RWPE1 (cell line): ENCODE measurements around the gene DBF4.
"Not testable (repeated sequence)": the region's sequence is repeated elsewhere in the genome, so short reads cannot be mapped to it uniquely, and the experiment has no call there.

Experiments
- CTCF ChIA-PET: fragments of 350-600 bp; sonication (Branson Sonifier 250); formaldehyde crosslinking; extraction: SDS; loops from one replicate; lab custom pipeline; 2021; lab: Yijun Ruan, JAX
- POLR2A ChIA-PET: fragments of 400-600 bp; formaldehyde crosslinking; extraction: SDS; loops from one replicate; lab custom pipeline; 2020; ENCODE audit warnings: antibody characterized with exemption; ENCODE audit not compliant: low non-redundant PET; lab: Yijun Ruan, JAX
- DNase-seq: peaks from one replicate; pipeline ENCODE4 v3.0.0; 2012; ENCODE audit warnings: low spot score
- H3K27ac ChIP-seq: fragments of 450-650 bp; 2 replicates; pipeline ENCODE4 v1.5.1; 2017
- CTCF ChIP-seq: fragments of 450-650 bp; conservative IDR thresholded peaks from 2 replicates; pipeline ENCODE4 v1.5.1; 2017; ENCODE audit warnings: low read depth, mild to moderate bottlenecking

The DBF4 gene

DNA sequence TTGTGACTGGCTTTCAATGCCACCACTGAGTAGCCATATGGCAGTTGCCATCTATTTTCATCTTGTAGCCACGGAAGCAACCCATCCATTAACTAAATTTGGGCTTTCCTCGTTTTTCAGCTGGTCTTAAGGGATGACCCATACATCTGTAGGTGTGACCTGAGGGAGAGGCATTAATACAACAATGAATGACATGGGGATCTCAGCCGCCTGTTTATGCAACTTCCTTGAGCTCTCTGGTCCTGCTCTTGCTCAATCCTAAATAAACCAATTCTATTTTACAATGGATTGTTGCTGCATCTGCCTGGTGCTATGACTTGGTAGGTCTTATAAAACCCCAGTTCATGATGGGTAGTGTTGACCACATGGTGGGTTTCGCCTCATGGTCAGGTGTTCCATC is 35.8 kb downstream of the DBF4 start:
- ChIA-PET POLR2A (no interaction called here), CTCF (interaction anchor here (0.5 kb wide), 1 partner anchor 206 kb away, joined by 3 read pairs; no protein-coding TSS in a partner anchor)
- no peak for DNase-seq
- TF ChIP-seq CTCF, result no peak
- H3K27ac ChIP-seq, result no peak overlapping the region

GRCh38 chr7:87918740-87919139 is 42.4 kb downstream of the DBF4 start:
- TF ChIP-seq CTCF, result no peak
- CTCF ChIA-PET, result no interaction called here
- no peak overlapping the region for H3K27ac ChIP-seq
- DNase-seq, result peak; percentile 19
- POLR2A ChIA-PET, result no interaction called here

- no peak for TF ChIP-seq CTCF
- no peak overlapping the region for H3K27ac ChIP-seq
- ChIA-PET POLR2A (no interaction called here), CTCF (no interaction called here)
- no peak for DNase-seq
Measured at GRCh38 chr7:87919875-87920274, 43.6 kb downstream of the DBF4 start.

GRCh38 chr7:87920578-87920977 is 44.3 kb downstream of the DBF4 start:
- TF ChIP-seq CTCF, result no peak
- POLR2A ChIA-PET, result no interaction called here
- CTCF ChIA-PET, result no interaction called here
- H3K27ac ChIP-seq, result no peak overlapping the region
- DNase-seq, result no peak

DNA sequence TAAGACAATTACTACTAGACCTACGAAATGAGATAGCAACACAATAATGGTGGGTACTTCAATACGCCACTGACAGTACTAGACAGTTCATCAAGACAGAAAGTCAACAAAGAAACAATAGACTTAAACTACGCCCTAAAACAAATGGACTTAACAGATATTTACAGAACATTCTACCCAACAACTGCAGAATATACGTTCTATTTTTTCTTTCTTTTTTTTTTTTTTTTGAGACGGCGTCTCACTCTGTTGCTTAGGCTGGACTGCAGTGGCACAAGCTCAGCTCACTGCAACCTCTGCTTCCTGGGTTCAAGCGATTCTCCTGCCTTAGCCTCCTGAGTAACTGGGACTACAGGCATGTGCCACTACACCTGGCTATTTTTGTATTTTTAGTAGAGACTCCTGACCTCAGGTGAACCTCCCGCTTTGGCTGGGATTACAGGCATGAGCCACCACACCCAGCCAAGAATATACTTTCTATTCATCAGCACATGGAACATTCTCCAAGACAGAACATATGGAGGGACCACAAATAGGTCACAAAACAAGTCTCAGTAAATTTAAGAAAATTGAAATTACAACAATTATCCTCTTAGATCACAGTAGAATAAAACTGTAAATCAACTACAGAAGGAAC is 46.6 kb downstream of the DBF4 start:
- H3K27ac ChIP-seq, POLR2A ChIA-PET, DNase-seq, CTCF ChIA-PET: not testable (repeated sequence)

DNA sequence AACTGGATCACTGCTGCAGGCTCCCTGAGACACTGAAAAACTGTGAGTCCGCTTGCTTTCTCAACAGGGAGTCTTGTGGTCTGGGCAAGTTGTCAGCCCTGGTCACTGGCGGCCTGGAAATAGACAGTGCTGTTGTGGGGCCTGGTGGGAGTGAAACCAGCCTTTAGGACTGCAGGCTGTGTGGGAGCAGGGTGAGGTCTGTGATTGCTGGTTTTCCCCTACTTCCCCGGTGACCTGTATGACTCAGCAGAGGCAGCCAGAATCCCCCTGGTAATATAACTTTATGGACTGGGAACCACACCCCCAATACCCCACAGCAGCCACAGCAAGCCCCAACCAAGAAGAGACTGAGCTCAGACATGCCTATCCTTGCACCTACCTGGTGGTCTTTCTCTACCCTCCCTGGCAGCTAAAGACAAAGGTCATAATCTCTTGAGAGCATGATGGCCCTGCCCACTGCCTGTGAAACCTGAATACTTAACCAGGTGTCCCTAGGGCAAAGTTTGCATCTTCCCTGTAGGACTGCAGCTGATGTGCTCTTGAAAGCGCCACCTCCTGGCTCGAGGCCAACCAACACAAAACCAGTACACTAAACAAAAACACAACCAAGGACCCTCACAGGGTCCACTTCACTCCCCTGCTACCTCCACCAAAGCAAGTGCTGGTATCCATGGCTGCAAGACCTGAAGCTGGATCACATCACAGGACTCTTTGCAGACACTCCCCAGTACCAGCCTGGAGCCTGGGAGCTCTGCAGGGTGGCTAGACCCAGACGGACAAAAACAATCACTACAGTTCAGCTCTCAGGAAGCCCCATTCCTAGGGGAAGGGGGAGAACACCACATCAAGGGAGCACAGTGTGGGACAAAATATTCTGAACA is 50.5 kb downstream of the DBF4 start:
- ChIA-PET CTCF (no interaction called here), POLR2A (no interaction called here)
- no peak for DNase-seq
- no peak for TF ChIP-seq CTCF
- H3K27ac ChIP-seq, result no peak overlapping the region

DNA sequence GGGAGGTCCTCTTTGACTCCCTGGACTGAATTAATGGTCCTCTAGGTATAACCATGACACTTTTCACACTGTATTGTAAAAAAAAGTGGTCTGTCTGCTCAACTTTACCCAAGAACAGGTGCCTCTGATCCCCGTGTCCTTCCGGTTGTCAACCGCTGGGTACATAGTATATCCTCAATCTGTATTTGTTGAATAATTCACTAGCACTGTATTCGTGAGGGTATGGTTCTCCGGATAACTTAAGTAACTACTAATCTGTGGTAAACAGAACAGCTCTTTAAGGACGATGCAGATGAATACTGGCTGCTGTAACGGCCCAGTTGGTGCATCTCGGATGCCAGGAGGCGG is 57.3 kb downstream of the DBF4 start:
- no peak overlapping the region for H3K27ac ChIP-seq
- ChIA-PET POLR2A (no interaction called here), CTCF (interaction anchor here (0.5 kb wide), 1 partner anchor 991 kb away, joined by 5 read pairs; no protein-coding TSS in a partner anchor)
- no peak for DNase-seq
- no peak for TF ChIP-seq CTCF
